IPS DF 6.9 (cell line): ENCODE measurements around the gene DNAL1.

Source experiments
- DNase-seq: peaks from one replicate; pipeline ENCODE4 v3.0.0-alpha.2; 2013; ENCODE audit warnings: low read depth, low spot score
- H3K27ac ChIP-seq: one replicate; pipeline ENCODE4 v1.5.1; 2013; ENCODE audit warnings: low read length, control low read depth
- H3K27me3 ChIP-seq: 2 replicates; pipeline ENCODE4 v1.6.1; 2013; ENCODE audit warnings: mild to moderate bottlenecking, low read length; ENCODE audit not compliant: control insufficient read depth, insufficient read depth
- H3K36me3 ChIP-seq: 2 replicates; pipeline ENCODE4 v1.6.1; 2013; ENCODE audit warnings: low read length; ENCODE audit not compliant: control insufficient read depth, insufficient read depth
- H3K4me1 ChIP-seq: 2 replicates; pipeline ENCODE4 v1.6.1; 2013; ENCODE audit warnings: low read length; ENCODE audit not compliant: control insufficient read depth, insufficient read depth
- H3K4me3 ChIP-seq: 2 replicates; pipeline ENCODE4 v1.5.1; 2013; ENCODE audit warnings: mild to moderate bottlenecking, low read length
- H3K9me3 ChIP-seq: 2 replicates; pipeline ENCODE4 v1.6.1; 2013; ENCODE audit warnings: low read length, inconsistent platforms; ENCODE audit not compliant: control insufficient read depth, insufficient read depth
- WGBS: extraction: QIAGEN DNeasy Blood & Tissue Kit; methylation state at CpG from one replicate; pipeline ENCODE4 v1.1.7; 2013; ENCODE audit warnings: mixed read lengths, missing lambda C conversion rate; ENCODE audit not compliant: insufficient read length, insufficient coverage; 5-methylcytosine and 5-hydroxymethylcytosine counted together

Gene DNAL1

DNA sequence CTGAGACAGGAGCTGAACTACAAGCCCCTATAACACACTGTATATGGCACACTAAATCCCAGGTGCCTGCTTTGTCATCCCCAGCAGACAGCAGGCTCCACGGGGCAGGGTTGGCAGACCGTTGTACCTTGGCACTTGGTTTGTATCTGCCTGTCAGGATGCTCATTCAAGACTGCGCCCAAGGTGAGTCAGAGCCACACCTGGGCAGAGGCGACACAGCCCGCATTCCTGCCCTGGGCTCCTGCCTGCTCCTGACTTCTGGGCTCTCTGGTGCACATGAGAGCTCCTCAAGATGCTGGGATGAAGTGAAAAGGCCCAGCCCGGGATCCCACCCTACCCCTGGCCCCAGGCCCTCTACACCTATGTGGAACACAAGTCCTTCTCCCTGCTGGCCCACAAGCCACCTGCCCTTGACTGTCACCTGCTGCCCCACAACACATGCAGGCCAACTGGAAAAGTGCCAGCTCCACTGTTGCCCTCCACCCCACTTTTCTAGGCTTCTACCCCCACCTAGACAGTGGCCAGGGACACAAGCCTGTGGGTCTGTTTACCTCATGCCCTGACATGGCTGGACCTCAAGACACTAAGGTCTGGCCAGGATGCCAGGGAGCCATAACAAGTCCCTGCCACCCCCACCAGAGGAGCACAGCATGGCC, 100.2 kb downstream of the DNAL1 start:
- Histone ChIP-seq H3K4me1 (peaks cover 19% of the 10 kb centered on the region), H3K27ac (no peak overlapping the region), H3K9me3 (no peaks in the 10 kb centered on the region), H3K36me3 (no peaks in the 10 kb centered on the region), H3K27me3 (no peaks in the 10 kb centered on the region), H3K4me3 (no peak overlapping the region)
- no peak for DNase-seq
- WGBS = no CpG with 5 or more reads among the region's 6 CpGs

DNA sequence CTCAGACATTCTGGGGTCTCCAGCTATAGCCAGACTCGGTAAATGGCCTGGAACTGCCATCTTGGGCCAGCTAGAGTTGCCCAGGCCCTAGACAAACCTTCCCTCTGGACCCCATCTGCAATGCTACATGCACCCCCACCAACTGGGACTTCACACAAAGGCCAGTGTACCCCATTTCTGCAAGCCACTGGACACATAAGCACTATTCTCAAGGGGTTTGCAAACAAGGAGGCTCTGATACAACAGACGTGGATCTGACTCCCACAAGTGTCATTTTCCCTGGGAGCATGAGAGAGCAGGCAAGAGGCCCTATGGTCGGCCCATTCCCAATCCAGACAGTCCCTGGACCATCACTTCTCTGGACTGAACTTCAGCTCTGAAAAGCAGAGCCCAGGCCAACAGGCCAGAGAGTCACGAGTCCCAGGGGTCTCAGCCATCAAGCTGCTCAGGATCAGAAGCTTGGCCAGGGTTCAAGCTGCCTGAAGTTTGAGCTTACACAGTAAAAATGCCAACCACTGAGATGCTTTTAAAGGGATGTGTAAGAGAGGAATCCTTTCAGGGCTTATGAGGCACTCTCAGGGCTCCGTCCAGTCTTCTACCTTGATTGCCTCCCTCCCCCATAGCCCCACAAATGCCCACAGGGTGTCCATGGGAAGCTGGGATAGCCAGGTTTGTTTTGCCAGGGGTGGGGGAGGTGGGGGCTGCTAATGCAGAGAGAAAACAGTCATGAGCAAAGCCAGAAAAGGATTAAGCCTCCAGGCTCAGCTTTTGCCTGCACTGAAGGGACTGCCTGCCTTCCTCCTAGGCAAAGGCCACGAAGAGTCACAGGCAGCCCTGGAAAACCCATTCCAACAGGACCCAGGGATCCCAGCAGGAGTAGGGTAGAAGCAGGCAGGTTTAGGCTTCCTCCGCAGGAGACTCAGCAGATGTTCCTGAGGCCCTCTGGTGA, 101.1 kb downstream of the DNAL1 start:
- Histone ChIP-seq H3K36me3 (no peaks in the 10 kb centered on the region), H3K9me3 (no peaks in the 10 kb centered on the region), H3K4me3 (no peak overlapping the region), H3K4me1 (peaks cover 19% of the 10 kb centered on the region), H3K27ac (no peak overlapping the region), H3K27me3 (no peaks in the 10 kb centered on the region)
- DNase-seq = no peak
- no CpG with 5 or more reads among the region's 7 CpGs for WGBS

DNA sequence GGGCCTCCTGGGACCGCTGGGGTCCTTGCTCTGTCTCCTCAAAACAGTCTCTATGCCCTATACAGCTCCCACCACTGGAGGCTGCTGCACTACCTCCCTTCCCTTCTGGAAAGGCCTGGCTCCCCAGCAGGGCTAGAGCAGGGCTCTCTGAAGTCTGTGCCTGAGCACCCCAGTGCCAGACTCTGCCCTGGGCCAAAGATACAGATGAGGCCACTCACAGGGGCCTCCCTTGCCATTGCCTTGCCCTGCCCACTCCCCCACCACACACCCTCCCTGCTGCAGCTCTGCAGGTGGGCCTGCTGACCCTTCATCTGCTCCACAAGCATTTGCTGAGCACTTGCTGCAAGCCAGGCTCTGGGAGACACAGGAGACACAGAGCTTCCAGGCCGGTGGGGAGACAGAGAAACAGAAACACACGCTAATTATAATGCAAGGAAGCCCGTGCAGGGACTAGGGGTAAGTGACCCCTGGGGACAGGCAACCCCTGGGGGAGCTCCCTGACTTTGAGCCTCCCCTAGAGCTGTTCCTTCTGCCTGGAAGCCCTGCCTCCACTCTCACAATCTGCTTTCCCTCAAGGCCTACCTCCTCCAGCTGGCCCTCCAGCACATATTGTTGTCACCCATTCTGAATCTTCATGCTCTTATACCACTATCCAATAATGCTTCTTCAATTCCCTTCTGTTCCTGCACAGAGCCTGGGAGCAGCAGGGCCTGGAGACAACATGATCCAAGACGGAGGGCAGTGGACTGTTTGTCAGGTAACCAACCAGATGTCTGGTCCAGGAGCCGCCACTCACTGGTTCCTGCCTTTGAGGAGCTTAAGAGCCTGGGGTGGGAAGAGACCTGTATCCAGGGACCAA, 102.0 kb downstream of the DNAL1 start:
- H3K27ac ChIP-seq = no peak overlapping the region

DNA sequence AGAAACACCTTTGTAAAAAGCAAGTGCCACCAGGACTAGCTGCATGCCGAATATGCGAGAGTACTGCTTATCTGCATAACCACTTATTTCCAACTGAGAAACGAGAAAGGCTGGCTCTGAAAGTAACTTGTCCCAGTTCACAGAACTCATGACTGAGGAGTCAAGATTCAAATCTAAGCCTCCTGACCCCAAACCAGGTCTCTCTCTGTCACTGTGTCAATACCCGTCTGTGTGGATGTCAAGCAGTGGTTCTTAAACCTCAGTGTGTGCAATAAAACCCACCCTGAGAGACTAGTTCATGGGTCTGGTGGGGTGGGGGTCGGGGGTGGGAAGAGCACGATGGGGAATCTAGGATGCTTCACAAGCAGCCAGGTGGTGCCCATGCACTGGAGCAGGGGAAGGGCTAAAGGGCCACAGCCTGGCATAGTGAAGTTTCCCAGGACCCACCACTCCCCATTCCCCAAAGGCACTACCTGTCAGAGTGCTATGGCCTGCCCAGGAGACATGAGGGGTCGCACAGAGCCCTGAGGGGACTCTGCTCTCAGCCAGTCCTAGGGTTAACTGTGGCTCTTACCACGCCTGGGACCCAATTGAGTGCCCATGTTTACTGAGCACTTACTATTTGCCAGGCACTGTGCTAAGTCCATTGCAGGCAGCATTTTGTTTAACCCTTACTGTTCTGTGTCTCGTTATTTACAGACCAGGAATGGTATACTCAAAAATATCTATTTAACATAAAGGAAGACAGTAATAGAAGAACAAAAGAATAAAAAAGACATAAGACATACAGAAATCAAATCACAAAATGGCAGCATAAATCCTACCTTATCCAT, 102.8 kb downstream of the DNAL1 start:
- no peaks in the 10 kb centered on the region for H3K27me3 ChIP-seq
- H3K4me3 ChIP-seq = no peak overlapping the region
- WGBS = no CpG with 5 or more reads among the region's 9 CpGs
- peaks cover 13% of the 10 kb centered on the region for H3K4me1 ChIP-seq
- H3K27ac ChIP-seq = no peak overlapping the region
- no peak for DNase-seq
- no peaks in the 10 kb centered on the region for H3K9me3 ChIP-seq
- H3K36me3 ChIP-seq = no peaks in the 10 kb centered on the region; the same call in 1 of the 2 replicates

More for the DNA sequence above, 102.0 kb downstream of the DNAL1 start:
- DNase-seq = no peak
- Histone ChIP-seq H3K9me3 (no peaks in the 10 kb centered on the region), H3K4me1 (peaks cover 19% of the 10 kb centered on the region), H3K4me3 (no peak overlapping the region), H3K27me3 (no peaks in the 10 kb centered on the region), H3K36me3 (no peaks in the 10 kb centered on the region)
- WGBS = no CpG with 5 or more reads among the region's 6 CpGs

DNA sequence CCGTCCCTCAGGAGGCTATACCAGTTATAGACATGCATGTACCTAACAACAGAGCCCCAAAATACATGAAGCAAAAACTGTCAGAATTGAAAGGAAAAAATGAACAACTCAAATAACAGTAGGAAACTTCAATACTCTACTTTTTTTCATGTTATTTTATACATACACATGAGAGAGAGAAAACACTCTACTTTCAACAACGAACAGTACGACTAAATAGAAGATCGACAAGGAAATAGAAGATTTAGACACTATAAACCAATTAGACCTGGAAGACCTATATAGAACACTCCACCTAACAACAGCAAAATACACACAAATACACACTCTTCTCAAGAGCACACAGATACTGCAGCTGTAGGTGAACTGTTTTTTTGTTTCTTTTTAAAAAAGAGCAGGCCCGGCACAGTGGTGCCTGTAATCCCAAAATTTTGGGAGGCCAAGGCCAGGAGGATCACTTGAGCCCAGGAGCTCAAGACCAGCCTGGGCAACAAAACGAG, 104.1 kb downstream of the DNAL1 start:
- H3K27me3 ChIP-seq = no peaks in the 10 kb centered on the region
- no peak for DNase-seq
- H3K27ac ChIP-seq = no peak overlapping the region
- H3K4me3 ChIP-seq = no peak overlapping the region
- H3K36me3 ChIP-seq = no peaks in the 10 kb centered on the region; the same call in 1 of the 2 replicates
- H3K4me1 ChIP-seq = peaks cover 10% of the 10 kb centered on the region
- H3K9me3 ChIP-seq = no peaks in the 10 kb centered on the region
- no CpG with 5 or more reads among the region's 6 CpGs for WGBS

DNA sequence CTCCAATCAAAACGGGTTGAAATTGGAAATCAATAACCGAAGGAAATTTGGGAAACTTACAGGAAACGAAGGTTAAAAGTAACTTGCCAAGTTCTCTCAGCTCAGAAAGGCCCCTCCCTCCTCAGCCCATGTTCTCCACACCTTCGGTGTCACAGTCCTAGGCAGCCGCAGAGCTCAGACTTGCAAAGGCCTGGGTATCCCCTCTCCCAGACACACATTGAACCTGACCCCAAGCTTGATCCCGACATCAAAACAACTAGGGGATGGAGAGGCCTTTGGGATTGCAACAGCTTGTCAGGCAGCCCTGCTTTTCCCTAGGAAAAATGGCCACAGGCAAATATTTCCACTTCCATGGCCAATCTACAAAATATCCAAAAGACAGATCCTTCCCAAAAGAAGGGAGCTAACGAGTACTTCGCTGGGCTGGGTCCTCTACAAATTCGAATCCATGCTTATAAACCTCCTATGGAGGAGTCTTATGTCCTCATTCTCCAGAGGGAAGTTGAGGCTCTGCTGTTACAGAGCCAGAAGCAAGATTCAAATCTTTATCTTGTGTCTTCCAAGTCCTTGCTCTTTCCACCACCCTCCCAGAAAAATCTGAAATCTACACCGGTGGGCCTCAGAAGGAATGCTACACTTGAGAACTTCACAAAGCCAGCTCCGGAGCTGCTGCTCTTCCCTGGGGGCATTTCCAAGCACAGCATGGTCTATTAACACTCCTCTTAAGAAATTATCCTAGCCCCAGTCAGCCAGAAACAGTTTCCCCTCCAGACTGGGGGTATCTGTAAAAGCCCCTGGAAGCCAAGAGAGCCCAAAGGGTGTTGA, 105.1 kb downstream of the DNAL1 start:
- Histone ChIP-seq H3K4me3 (no peak overlapping the region), H3K27me3 (no peaks in the 10 kb centered on the region), H3K36me3 (no peaks in the 10 kb centered on the region; the same call in 1 of the 2 replicates), H3K4me1 (peaks cover 10% of the 10 kb centered on the region), H3K9me3 (no peaks in the 10 kb centered on the region), H3K27ac (no peak overlapping the region)
- no CpG with 5 or more reads among the region's 11 CpGs for WGBS
- DNase-seq = no peak

DNA sequence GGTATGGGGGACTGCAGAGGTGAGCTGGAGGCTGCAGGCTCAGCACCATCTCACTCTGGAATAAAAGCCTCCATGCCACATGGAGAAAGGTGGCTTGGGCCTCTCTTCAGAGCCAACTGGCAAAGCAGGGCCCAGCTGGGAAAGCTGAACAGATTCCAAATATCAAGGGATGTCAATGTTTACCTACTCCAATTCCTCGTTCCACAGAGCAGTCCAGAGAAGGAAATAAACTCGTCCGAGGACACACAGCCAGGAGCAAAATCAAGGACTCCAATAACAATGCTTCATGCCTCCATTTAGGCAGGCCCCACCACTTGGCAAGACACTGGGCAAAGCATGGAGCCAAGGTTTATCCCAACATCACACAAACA, 105.7 kb downstream of the DNAL1 start:
- Histone ChIP-seq H3K27me3 (no peaks in the 10 kb centered on the region), H3K4me1 (peaks cover 10% of the 10 kb centered on the region), H3K27ac (no peak overlapping the region), H3K4me3 (no peak overlapping the region), H3K9me3 (no peaks in the 10 kb centered on the region), H3K36me3 (no peaks in the 10 kb centered on the region; the same call in 1 of the 2 replicates)
- DNase-seq = no peak
- no CpG with 5 or more reads among the region's 3 CpGs for WGBS

DNA sequence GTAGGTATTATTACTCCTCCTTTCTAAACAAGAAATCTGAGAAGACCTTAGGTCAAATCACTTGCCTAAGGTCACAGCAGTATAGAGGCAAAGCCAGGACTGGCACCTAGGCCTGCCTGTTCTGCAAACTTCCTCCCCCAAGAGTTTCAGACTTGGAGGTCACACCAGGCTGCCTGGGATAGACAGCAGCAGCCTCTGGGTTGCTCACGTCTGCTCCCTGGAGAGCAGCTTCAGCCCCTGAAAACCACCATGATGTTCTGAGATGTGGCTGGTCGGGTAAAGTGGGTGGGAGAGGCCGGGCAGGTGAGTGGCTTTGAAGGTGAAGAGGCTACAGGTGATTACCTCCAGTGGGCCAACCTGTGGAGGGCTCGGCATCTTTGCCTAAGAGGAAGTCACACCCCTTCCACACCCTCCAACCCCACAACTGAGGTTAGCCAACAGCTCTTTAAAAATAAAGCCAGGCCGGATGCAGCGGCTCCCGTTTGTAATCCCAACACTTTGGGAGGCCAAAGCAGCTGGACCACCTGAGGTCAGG, 106.4 kb downstream of the DNAL1 start:
- WGBS = no CpG with 5 or more reads among the region's 7 CpGs
- Histone ChIP-seq H3K36me3 (no peaks in the 10 kb centered on the region; the same call in 1 of the 2 replicates), H3K27me3 (no peaks in the 10 kb centered on the region), H3K4me3 (no peak overlapping the region), H3K4me1 (peaks cover 10% of the 10 kb centered on the region), H3K27ac (no peak overlapping the region), H3K9me3 (no peaks in the 10 kb centered on the region)
- no peak for DNase-seq
